HepG2 (cell line): Measurements from ENCODE around the gene RBBP8NL. TPM values are rescaled to one million over a fixed set of nuclear protein-coding genes. Genes with fewer than 3 reads are reported as not detected.

Experiments
- ATAC-seq: fragments of 200-7000 bp; cut with Tn5 transposase; 3 replicates; pipeline ENCODE4 v1.9.1; 2020; ENCODE audit warnings: mild to moderate bottlenecking, moderate library complexity
- BruUV-seq: library from RNA; stranded (reverse); fragments of 400-500 nt; replicated peaks from 2 replicates; lab custom pipeline; 2021; lab: Mats Ljungman, UMichigan
- CTCF ChIA-PET: fragments of 300-600 bp; formaldehyde crosslinking; extraction: SDS; loops from one replicate; lab custom pipeline; 2021; ENCODE audit warnings: low total read pairs, inconsistent platforms, low intra/inter-chr PET ratio; lab: Yijun Ruan, JAX
- POLR2A ChIA-PET: fragments of 350-600 bp; sonication (Branson Sonifier 250); formaldehyde crosslinking; loops from one replicate; lab custom pipeline; 2020; ENCODE audit warnings: antibody characterized with exemption, inconsistent platforms; lab: Yijun Ruan, JAX
- DNase-seq: peaks from one replicate; pipeline ENCODE4 v3.0.0-alpha.2; 2015; ENCODE audit warnings: low spot score
- FAIRE-seq: peaks from 3 replicates; lab custom pipeline; 2011; peaks lifted over from hg19 to GRCh38; lab: Jason Lieb, UNC
- H2AFZ ChIP-seq: one replicate; pipeline ENCODE4 v1.6.1; 2011; ENCODE audit warnings: low read length, inconsistent platforms
- H3K27ac ChIP-seq: fragments of 300-600 bp; 3 replicates; pipeline ENCODE4 v1.8.0; 2011; ENCODE audit warnings: mixed run types, mild to moderate bottlenecking, mixed read lengths, low read length, inconsistent platforms; ENCODE audit not compliant: insufficient read depth; ENCODE audit errors: extremely low read length
- H3K27me3 ChIP-seq, 2 experiments: fragments of 200-600 bp in 1 of 2; 2 replicates in 1 of 2; 3 replicates in 1 of 2; pipeline versions ENCODE4 v1.6.0 to v1.8.0; 2011; ENCODE audit warnings: low read length in 2 of 2, mild to moderate bottlenecking in 2 of 2, moderate library complexity in 2 of 2, inconsistent platforms in 1 of 2; ENCODE audit not compliant: insufficient read depth in 2 of 2, control insufficient read depth in 1 of 2
- H3K36me3 ChIP-seq, 2 experiments: fragments of 200-600 bp in 1 of 2; replicated peaks in 1 of 2; 2 replicates in 1 of 2; 3 replicates in 1 of 2; pipeline versions ENCODE4 v1.5.1 to v1.8.0; 2011; ENCODE audit warnings: low read length in 2 of 2, inconsistent platforms in 1 of 2; ENCODE audit not compliant: insufficient read depth in 2 of 2, control insufficient read depth in 1 of 2
- H3K4me1 ChIP-seq: 2 replicates; pipeline ENCODE4 v1.5.1; 2012; ENCODE audit warnings: low read length, inconsistent platforms; ENCODE audit not compliant: insufficient read depth
- H3K4me2 ChIP-seq: 2 replicates; pipeline ENCODE4 v1.6.0; 2011; ENCODE audit warnings: low read depth, low read length, inconsistent platforms
- H3K4me3 ChIP-seq, 3 experiments: fragments of 200-600 bp in 1 of 3; sonication (generic), shearing (Covaris generic) in 1 of 3; replicated peaks in 1 of 3; 2 replicates each; pipeline ENCODE4 v1.5.1; 2011 to 2016; ENCODE audit warnings: low read length in 3 of 3, inconsistent platforms in 2 of 3, low read depth in 2 of 3, mild to moderate bottlenecking in 2 of 3, control low read depth in 1 of 3, mixed read lengths in 1 of 3; ENCODE audit not compliant: insufficient read depth in 1 of 3
- H3K79me2 ChIP-seq: one replicate; pipeline ENCODE4 v1.6.1; 2011; ENCODE audit warnings: low read length, inconsistent platforms; ENCODE audit not compliant: insufficient read depth
- H3K9ac ChIP-seq: 2 replicates; pipeline ENCODE4 v1.6.0; 2011; ENCODE audit warnings: mild to moderate bottlenecking, low read depth, low read length, inconsistent platforms; ENCODE audit not compliant: insufficient read depth
- H3K9me3 ChIP-seq: 2 replicates; pipeline ENCODE4 v1.5.1; 2012; ENCODE audit warnings: mild to moderate bottlenecking, low read length
- H4K20me1 ChIP-seq: 2 replicates; pipeline ENCODE4 v1.6.0; 2011; ENCODE audit warnings: inconsistent platforms, mild to moderate bottlenecking, low read length, moderate library complexity; ENCODE audit not compliant: insufficient read depth
- ARHGAP35 ChIP-seq: sonication (generic); formaldehyde crosslinking; IDR thresholded peaks from 2 replicates; pipeline ENCODE4 v1.9.0; 2022; ENCODE audit warnings: mild to moderate bottlenecking, inconsistent platforms, moderate library complexity, missing genetic modification reagents, borderline replicate concordance
- CENPT ChIP-seq: sonication (generic); formaldehyde crosslinking; IDR thresholded peaks from 2 replicates; pipeline ENCODE4 v1.8.0; 2022; ENCODE audit warnings: low read depth, mild to moderate bottlenecking, moderate library complexity, missing genetic modification reagents
- CHD2 ChIP-seq: IDR thresholded peaks from 2 replicates; pipeline ENCODE4 v1.6.1; 2011; ENCODE audit warnings: low read depth, low read length, improper control_type of control experiment
- GABPB1 ChIP-seq: IDR thresholded peaks from 2 replicates; pipeline ENCODE4 v1.6.1; 2016; ENCODE audit warnings: mild to moderate bottlenecking, missing genetic modification reagents, moderate library complexity, missing compliant biosample characterization
- NR2F6 ChIP-seq, 2 experiments: IDR thresholded peaks; 2 replicates each; pipeline ENCODE4 v1.6.1; 2016; ENCODE audit warnings: antibody characterized with exemption in 1 of 2, mild to moderate bottlenecking in 1 of 2
- POLR2A ChIP-seq, 2 experiments: IDR thresholded peaks; 2 replicates each; pipeline ENCODE4 v1.6.1; 2011; ENCODE audit warnings: low read depth in 2 of 2, low read length in 2 of 2, mild to moderate bottlenecking in 1 of 2, moderate library complexity in 1 of 2; ENCODE audit not compliant: insufficient read depth in 1 of 2
- PRPF4 ChIP-seq: fragments of 200-400 bp; formaldehyde crosslinking; IDR thresholded peaks from 2 replicates; pipeline ENCODE4 v1.6.1; 2016; ENCODE audit warnings: low read length, low read depth; ENCODE audit not compliant: poor library complexity, severe bottlenecking
- SPEN ChIP-seq: sonication (generic); formaldehyde crosslinking; IDR thresholded peaks from 2 replicates; pipeline ENCODE4 v1.5.1; 2020; ENCODE audit warnings: low read depth, mild to moderate bottlenecking, missing genetic modification reagents
- ZNF263 ChIP-seq: sonication (generic); formaldehyde crosslinking; IDR thresholded peaks from 2 replicates; pipeline ENCODE4 v1.4.0; 2020; ENCODE audit warnings: missing genetic modification reagents
- ZNF547 ChIP-seq: sonication (generic); formaldehyde crosslinking; IDR thresholded peaks from 2 replicates; pipeline ENCODE4 v1.5.1; 2020; ENCODE audit warnings: mild to moderate bottlenecking, missing genetic modification reagents
- ZNF607 ChIP-seq: sonication (generic); formaldehyde crosslinking; IDR thresholded peaks from 2 replicates; pipeline ENCODE4 v1.5.1; 2020; ENCODE audit warnings: missing genetic modification reagents, mild to moderate bottlenecking, borderline replicate concordance
- WGBS: methylation state at CpG from one replicate; pipeline ENCODE4 v1.1.6; 2017; ENCODE audit warnings: low lambda C conversion rate; 5-methylcytosine and 5-hydroxymethylcytosine counted together
- in situ Hi-C: cut with HindIII; loops from 2 replicates; pipeline ENCODE4 v1.10.0; 2017; ENCODE audit warnings: low pct_unique_long_range_greater_than_20kb; ENCODE audit not compliant: extremely low pct_ligation_motif_present
- intact Hi-C: fragments of 100-400 bp; cut with micrococcal nuclease; formaldehyde crosslinking; loops from one replicate; pipeline ENCODE4 v1.10.0; 2022; ENCODE audit not compliant: unreplicated experiment
- polyA plus RNA-seq, 8 experiments: library from polyadenylated mRNA; depleted of rRNA in 3 of 8; stranded (reverse) in 7 of 8; unstranded in 1 of 8; fragments of >200 nt; fragmentation: Illumina TruSeq in 4 of 8; extraction: Trizol in 4 of 8; gene quantifications; 2 replicates each; pipeline versions ENCODE4 v1.2.1 to v1.2.3, GENCODE V29; 2011 to 2016; ENCODE audit warnings: low read depth in 4 of 8, missing spikeins in 1 of 8, mixed read lengths in 1 of 8; ENCODE audit not compliant: insufficient read depth in 1 of 8
- total RNA-seq, 5 experiments: library from RNA; depleted of rRNA; stranded (reverse); fragments of >200 nt; fragmentation: Illumina TruSeq; extraction: Trizol; gene quantifications; 2 replicates each; pipeline ENCODE4 v1.2.3, GENCODE V29; 2016; ENCODE audit warnings: low read depth in 1 of 5
- TF ChIP-seq, protein P1 (sequence below): sonication (generic); formaldehyde crosslinking; IDR thresholded peaks from 2 replicates; pipeline ENCODE4 v1.4.0; 2020; ENCODE audit warnings: mild to moderate bottlenecking, low read depth, missing genetic modification reagents
- TF ChIP-seq, protein P2 (sequence below): sonication (generic); formaldehyde crosslinking; IDR thresholded peaks from 2 replicates; pipeline ENCODE4 v1.8.1; 2023; ENCODE audit warnings: mild to moderate bottlenecking, inconsistent platforms, moderate library complexity, missing genetic modification reagents, borderline replicate concordance
- TF ChIP-seq, protein P3 (sequence below): sonication (generic); formaldehyde crosslinking; IDR thresholded peaks from 2 replicates; pipeline ENCODE4 v1.4.0; 2020; ENCODE audit warnings: missing genetic modification reagents, borderline replicate concordance
- TF ChIP-seq, protein P4 (sequence below): sonication (generic); formaldehyde crosslinking; IDR thresholded peaks from 2 replicates; pipeline ENCODE4 v1.4.0; 2020; ENCODE audit warnings: mild to moderate bottlenecking, missing genetic modification reagents
- TF ChIP-seq, protein P5 (sequence below): IDR thresholded peaks from 2 replicates; pipeline ENCODE4 v1.6.1; 2016; ENCODE audit warnings: low read depth, control low read depth

RBBP8NL gene
- total and polyA plus RNA-seq, 2 of the 13 experiments (the other 11 are each of a cell fraction or from before 2014, with no cell fraction given): 0.69 to 0.86 TPM

DNA sequence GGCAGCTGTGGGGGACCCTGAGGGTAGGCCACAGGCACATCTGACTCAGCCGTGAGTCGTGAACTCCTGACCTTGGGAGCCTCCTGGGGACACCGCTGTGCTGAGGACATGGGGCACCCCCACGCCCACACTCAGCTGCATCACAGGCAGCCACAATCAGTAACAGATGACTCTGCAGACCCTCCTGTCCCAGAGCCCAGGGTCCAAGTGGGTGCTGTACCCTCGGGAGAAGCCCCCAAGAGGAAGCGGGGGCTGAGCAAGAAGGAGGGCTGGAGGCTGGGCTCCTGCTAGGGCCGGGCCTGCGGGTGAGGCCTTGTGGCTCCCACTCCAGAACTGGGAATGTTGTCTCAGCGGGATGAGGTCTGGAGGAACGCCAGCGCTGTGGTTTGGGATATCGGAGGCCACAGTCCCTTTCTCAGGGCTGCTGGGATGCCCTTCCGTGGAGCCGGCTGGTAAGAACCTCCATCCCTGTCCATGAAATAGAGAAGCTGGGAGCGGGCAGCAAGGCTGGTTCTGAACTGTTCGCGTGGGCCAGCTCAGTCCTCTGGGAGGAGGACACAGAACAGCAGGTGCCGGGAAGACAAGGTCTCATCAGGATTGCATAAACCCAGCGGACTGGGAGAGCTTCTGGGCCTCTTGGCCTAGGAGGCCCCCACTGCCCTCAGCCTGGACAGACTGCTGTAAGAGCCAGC is 57.1 kb downstream of the RBBP8NL start:
- Histone ChIP-seq H3K9ac (peak overlapping the region; percentile 90), H3K27me3 (no peaks in the 10 kb centered on the region), H3K4me3 (peak overlapping the region; percentile 65 to 95 (median 91)), H3K36me3 (no peaks in the 10 kb centered on the region), H3K27ac (peak overlapping the region; percentile 95), H2AFZ (no peak overlapping the region), H3K4me1 (peaks cover 75% of the 10 kb centered on the region), H3K79me2 (peaks cover 17% of the 10 kb centered on the region), H3K9me3 (no peaks in the 10 kb centered on the region), H3K4me2 (peak overlapping the region; percentile 97), H4K20me1 (peaks cover 8% of the 10 kb centered on the region; the same call in 1 of the 2 replicates)
- ChIA-PET POLR2A (interaction anchor here (0.6 to 10.1 kb wide), 16 partner anchors 12 to 1349 kb away, joined by 3 to 187 read pairs (median 4); partner anchors contain the start of genes ADRM1, MTG2, OSBPL2 and RPS21), CTCF (no interaction called here)
- TSS peak; percentile 37 for BruUV-seq
- FAIRE-seq (peak; percentile 85), ATAC-seq (peak; percentile 1), DNase-seq (no peak)
- 5% methylated on average over 19 of the region's 19 CpGs for whole genome bisulfite sequencing
- in situ Hi-C loops (no loop called here), intact Hi-C loops (loop anchor here (2.0 to 10.0 kb wide), 2 partner anchors 15 to 425 kb away; partner anchors contain the start of gene MRGBP)
- TF ChIP-seq CENPT (CRISPR knock-in tag) (peak; percentile 90; the same call in 1 of the 2 replicates), ZNF607 (CRISPR knock-in tag) (peak; percentile 54), CHD2 (no peak), GABPB1 (CRISPR knock-in tag) (peak; percentile 53; the same call in 1 of the 2 replicates), ARHGAP35 (peak; percentile 2; the same call in 1 of the 2 replicates), ZNF547 (CRISPR knock-in tag) (peak; percentile 20; the same call in 1 of the 2 replicates), ZNF263 (CRISPR knock-in tag) (peak; percentile 82), NR2F6 (IDR thresholded peaks at IDR 0.05) (peak; percentile 78), NR2F6 (CRISPR knock-in tag; IDR thresholded peaks at IDR 0.05) (peak; percentile 75), PRPF4 (no peak), SPEN (peak; percentile 15; the same call in 1 of the 2 replicates), POLR2A (IDR thresholded peaks at IDR 0.05; ENCODE audit: insufficient read depth in 1 of 2, low read depth in 2 of 2, low read length in 2 of 2) (peak in 1 of 2 experiments; percentile 5; a peak in 1 of 4 replicates)
- TF ChIP-seq, protein P1, sequence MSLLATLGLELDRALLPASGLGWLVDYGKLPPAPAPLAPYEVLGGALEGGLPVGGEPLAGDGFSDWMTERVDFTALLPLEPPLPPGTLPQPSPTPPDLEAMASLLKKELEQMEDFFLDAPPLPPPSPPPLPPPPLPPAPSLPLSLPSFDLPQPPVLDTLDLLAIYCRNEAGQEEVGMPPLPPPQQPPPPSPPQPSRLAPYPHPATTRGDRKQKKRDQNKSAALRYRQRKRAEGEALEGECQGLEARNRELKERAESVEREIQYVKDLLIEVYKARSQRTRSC (CRISPR knock-in tag): no peak
- TF ChIP-seq, protein P2, sequence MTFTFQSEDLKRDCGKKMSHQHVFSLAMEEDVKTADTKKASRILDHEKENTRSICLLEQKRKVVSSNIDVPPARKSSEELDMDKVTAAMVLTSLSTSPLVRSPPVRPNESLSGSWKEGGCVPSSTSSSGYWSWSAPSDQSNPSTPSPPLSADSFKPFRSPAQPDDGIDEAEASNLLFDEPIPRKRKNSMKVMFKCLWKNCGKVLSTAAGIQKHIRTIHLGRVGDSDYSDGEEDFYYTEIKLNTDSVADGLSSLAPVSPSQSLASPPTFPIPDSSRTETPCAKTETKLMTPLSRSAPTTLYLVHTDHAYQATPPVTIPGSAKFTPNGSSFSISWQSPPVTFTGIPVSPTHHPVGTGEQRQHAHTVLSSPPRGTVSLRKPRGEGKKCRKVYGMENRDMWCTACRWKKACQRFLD: 0 out of 2 replicates have a peak, but pooled peaks have one; percentile 45
- TF ChIP-seq, protein P3, sequence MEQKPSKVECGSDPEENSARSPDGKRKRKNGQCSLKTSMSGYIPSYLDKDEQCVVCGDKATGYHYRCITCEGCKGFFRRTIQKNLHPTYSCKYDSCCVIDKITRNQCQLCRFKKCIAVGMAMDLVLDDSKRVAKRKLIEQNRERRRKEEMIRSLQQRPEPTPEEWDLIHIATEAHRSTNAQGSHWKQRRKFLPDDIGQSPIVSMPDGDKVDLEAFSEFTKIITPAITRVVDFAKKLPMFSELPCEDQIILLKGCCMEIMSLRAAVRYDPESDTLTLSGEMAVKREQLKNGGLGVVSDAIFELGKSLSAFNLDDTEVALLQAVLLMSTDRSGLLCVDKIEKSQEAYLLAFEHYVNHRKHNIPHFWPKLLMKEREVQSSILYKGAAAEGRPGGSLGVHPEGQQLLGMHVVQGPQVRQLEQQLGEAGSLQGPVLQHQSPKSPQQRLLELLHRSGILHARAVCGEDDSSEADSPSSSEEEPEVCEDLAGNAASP (CRISPR knock-in tag): peak; percentile 48; the same call in 1 of the 2 replicates
- TF ChIP-seq, protein P4, sequence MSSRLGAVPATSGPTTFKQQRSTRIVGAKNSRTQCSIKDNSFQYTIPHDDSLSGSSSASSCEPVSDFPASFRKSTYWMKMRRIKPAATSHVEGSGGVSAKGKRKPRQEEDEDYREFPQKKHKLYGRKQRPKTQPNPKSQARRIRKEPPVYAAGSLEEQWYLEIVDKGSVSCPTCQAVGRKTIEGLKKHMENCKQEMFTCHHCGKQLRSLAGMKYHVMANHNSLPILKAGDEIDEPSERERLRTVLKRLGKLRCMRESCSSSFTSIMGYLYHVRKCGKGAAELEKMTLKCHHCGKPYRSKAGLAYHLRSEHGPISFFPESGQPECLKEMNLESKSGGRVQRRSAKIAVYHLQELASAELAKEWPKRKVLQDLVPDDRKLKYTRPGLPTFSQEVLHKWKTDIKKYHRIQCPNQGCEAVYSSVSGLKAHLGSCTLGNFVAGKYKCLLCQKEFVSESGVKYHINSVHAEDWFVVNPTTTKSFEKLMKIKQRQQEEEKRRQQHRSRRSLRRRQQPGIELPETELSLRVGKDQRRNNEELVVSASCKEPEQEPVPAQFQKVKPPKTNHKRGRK: no peak
- TF ChIP-seq, protein P5, sequence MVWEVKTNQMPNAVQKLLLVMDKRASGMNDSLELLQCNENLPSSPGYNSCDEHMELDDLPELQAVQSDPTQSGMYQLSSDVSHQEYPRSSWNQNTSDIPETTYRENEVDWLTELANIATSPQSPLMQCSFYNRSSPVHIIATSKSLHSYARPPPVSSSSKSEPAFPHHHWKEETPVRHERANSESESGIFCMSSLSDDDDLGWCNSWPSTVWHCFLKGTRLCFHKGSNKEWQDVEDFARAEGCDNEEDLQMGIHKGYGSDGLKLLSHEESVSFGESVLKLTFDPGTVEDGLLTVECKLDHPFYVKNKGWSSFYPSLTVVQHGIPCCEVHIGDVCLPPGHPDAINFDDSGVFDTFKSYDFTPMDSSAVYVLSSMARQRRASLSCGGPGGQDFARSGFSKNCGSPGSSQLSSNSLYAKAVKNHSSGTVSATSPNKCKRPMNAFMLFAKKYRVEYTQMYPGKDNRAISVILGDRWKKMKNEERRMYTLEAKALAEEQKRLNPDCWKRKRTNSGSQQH (CRISPR knock-in tag): peak; percentile 42
